Skeletal muscle tissue (tissue), 4 donors: Measurements from ENCODE around the gene SMIM31. TPM values are rescaled to one million over a fixed set of nuclear protein-coding genes. Genes with fewer than 3 reads are reported as not detected.

Experiments
- H3K27ac ChIP-seq: one replicate; pipeline ENCODE4 v1.7.0; 2013; ENCODE audit warnings: mild to moderate bottlenecking, low read depth, low read length, inconsistent platforms
- H3K27me3 ChIP-seq, 3 donors: one replicate each; pipeline ENCODE4 v1.7.0; 2013; ENCODE audit warnings: low read length in 3 of 3; ENCODE audit not compliant: control insufficient read depth in 3 of 3, insufficient read depth in 3 of 3
- H3K36me3 ChIP-seq, 3 donors: one replicate each; pipeline ENCODE4 v1.7.0; 2013; ENCODE audit warnings: low read length in 3 of 3; ENCODE audit not compliant: control insufficient read depth in 3 of 3, insufficient read depth in 3 of 3
- H3K4me1 ChIP-seq, 3 donors: one replicate each; pipeline ENCODE4 v1.7.0; 2013; ENCODE audit warnings: low read length in 3 of 3, mild to moderate bottlenecking in 3 of 3; ENCODE audit not compliant: control insufficient read depth in 3 of 3, insufficient read depth in 3 of 3
- H3K4me3 ChIP-seq, 3 donors: one replicate each; pipeline ENCODE4 v1.7.0; 2013; ENCODE audit warnings: low read length in 3 of 3
- H3K9ac ChIP-seq, 3 donors: one replicate each; pipeline ENCODE4 v1.7.0; 2013; ENCODE audit warnings: low read length in 3 of 3, mild to moderate bottlenecking in 3 of 3, moderate library complexity in 2 of 3, low read depth in 1 of 3
- H3K9me3 ChIP-seq, 3 donors: one replicate each; pipeline ENCODE4 v1.7.0; 2013; ENCODE audit warnings: low read length in 3 of 3; ENCODE audit not compliant: control insufficient read depth in 3 of 3
- total RNA-seq: library from RNA; depleted of rRNA; stranded (reverse); fragments of >200 nt; gene quantifications from one replicate; pipeline ENCODE4 v1.2.3, GENCODE V29; 2014
- donor health status: Osteomylitis.

Gene SMIM31
- total RNA-seq, 1 donor from 2014 or later: not detected

DNA sequence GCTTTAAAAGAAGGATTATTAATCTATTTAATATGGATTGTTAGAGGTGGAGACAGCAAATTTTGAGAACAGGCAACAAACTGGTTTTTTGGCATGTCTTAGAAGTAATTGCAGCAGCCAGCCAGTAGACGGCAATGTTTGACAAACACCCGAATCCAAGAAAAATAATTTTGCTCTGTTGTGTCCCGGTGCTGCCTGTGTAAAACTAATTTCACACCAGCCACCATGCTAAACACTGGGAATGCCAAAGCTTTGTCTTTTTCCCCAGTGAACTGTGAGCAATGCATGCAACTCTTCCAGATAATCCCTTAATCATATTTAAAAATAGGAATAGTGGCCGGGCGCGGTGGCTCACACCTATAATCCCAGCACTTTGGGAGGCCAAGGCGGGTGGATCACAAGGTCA lies 25.9 kb downstream of the SMIM31 start:
- Histone ChIP-seq H3K4me1 (no peaks in the 10 kb centered on the region), H3K27me3 (no peaks in the 10 kb centered on the region), H3K27ac (no peak overlapping the region), H3K36me3 (no peaks in the 10 kb centered on the region), H3K4me3 (no peak overlapping the region), H3K9me3 (no peaks in the 10 kb centered on the region), H3K9ac (no peak overlapping the region)

DNA sequence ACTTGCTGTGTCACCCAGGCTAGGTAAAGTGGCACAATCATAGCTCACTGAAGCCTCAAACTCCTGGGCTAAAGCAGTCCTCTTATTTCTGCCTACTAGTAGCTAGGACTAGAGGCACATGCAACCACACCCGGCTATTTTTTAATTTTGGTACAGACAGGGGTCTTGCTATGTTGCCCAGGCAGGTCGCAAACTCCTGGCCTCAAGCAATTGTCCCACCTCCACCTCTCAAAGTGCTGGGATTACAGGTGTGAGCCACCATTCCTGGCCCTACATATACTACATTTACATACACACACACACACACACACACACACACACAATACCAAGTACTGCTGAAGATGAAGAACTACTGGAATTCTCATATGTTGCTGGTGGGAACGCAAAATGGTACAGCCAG lies 26.9 kb downstream of the SMIM31 start:
- no peaks in the 10 kb centered on the region for H3K36me3 ChIP-seq
- H3K9me3 ChIP-seq: no peaks in the 10 kb centered on the region
- H3K4me3 ChIP-seq: no peak overlapping the region
- no peak overlapping the region for H3K27ac ChIP-seq
- no peaks in the 10 kb centered on the region for H3K27me3 ChIP-seq
- no peak overlapping the region for H3K9ac ChIP-seq
- H3K4me1 ChIP-seq: no peaks in the 10 kb centered on the region

DNA sequence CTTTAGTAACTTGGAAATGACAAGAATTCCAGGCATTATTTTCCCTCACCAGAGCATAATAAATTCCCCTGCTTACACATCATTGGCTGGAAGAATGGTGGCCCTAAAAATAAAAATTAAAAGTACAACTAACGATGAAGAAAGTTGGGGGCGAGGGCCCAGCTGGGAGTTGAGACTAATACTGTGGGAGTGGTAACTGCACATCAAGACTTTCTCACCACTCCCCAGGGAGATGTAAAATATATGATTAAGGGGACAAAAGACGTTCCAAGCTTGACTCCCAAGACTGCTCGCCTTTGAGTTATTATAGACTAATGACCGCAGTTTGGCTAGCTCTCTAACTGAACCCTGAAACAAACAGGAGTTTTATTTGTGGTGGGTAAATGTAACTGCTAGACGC lies 30.0 kb downstream of the SMIM31 start:
- H3K36me3 ChIP-seq: no peaks in the 10 kb centered on the region
- H3K4me1 ChIP-seq: no peaks in the 10 kb centered on the region
- H3K27me3 ChIP-seq: no peaks in the 10 kb centered on the region
- H3K9me3 ChIP-seq: no peaks in the 10 kb centered on the region
- no peak overlapping the region for H3K27ac ChIP-seq
- no peak overlapping the region for H3K9ac ChIP-seq
- H3K4me3 ChIP-seq: no peak overlapping the region

DNA sequence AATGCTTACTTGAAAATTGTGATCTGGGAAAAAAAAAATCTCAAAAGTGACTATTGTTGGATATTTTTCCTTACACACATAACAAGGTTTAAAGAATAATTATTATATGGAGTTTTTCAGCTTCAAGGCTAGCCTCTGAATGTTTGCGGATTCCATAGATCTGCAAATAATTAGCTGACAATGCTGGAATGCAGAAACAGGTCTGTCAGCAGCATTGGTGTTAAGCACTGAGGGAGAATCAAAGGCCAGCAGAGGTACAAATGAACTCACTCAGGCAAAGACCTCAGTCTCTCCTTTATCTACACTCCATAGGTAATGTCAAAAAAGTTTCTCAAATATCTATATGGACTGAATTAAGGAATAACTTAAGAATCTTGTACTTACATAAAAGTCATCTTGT lies 35.1 kb downstream of the SMIM31 start:
- no peaks in the 10 kb centered on the region for H3K9me3 ChIP-seq
- no peaks in the 10 kb centered on the region for H3K36me3 ChIP-seq
- no peak overlapping the region for H3K27ac ChIP-seq
- no peak overlapping the region for H3K4me3 ChIP-seq
- H3K9ac ChIP-seq: no peak overlapping the region
- no peaks in the 10 kb centered on the region for H3K4me1 ChIP-seq
- no peaks in the 10 kb centered on the region for H3K27me3 ChIP-seq

DNA sequence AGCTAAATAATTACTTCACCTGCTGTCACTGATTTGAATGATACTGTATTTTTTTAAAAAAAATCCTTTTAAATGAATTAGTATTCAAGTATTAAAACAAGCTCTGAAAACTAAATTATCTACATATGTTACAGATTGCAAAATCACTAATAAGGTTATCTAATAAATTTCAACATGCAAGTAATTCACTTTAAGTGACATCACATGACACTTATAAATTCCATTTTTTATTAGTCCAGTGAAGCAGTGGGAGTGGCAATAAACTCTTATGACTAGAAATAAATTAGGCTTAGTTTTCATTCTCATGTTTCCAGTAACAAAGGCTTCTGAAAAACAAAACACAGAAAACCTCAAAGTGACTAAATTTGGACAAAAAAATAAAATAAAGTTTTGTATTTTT lies 36.3 kb downstream of the SMIM31 start:
- Histone ChIP-seq H3K9me3 (no peaks in the 10 kb centered on the region), H3K27ac (no peak overlapping the region), H3K27me3 (no peaks in the 10 kb centered on the region), H3K9ac (no peak overlapping the region), H3K4me1 (no peaks in the 10 kb centered on the region), H3K36me3 (no peaks in the 10 kb centered on the region), H3K4me3 (no peak overlapping the region)

DNA sequence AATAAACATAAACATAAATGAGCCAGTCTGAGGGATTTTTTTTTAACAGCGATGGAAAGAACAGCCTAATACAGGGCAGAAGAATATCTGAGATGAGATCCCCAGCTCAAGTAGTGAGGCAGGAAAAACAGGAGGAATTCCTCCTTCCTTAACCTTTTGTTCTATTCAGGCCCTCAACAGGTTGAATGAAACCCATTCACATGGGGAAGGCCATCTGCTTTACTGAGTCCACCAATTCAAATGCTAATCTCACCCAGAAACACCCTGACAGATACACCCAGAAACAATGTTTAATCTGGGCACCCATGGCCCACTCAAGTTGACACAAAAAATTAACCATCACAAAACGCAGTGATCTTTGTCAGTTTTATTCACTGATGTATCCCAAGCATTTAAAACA lies 45.5 kb downstream of the SMIM31 start:
- Histone ChIP-seq H3K27me3 (no peaks in the 10 kb centered on the region), H3K4me1 (no peaks in the 10 kb centered on the region), H3K9ac (no peak overlapping the region), H3K36me3 (no peaks in the 10 kb centered on the region), H3K4me3 (no peak overlapping the region), H3K27ac (no peak overlapping the region), H3K9me3 (no peaks in the 10 kb centered on the region)

DNA sequence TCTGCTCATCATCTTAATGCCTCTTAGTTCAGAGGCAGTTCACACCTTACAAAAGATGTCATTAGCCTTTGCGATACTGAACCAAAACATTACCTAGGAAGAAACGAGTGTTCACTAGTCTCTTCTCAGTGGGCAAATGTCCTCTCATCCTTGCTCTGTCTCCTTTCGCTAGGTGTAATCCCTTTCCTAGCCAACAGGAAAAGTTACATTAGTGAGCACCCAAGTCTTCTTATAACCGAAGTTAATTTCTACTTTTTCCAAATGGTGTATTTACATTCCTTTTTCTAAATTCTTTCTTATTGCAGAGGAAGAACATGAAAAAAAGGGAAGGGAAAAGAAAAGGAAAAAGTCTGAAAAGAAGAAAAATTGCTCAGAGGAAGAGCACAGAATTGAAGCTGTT lies 46.9 kb downstream of the SMIM31 start:
- H3K27me3 ChIP-seq: no peaks in the 10 kb centered on the region
- no peak overlapping the region for H3K9ac ChIP-seq
- no peaks in the 10 kb centered on the region for H3K36me3 ChIP-seq
- H3K27ac ChIP-seq: no peak overlapping the region
- H3K9me3 ChIP-seq: no peaks in the 10 kb centered on the region
- H3K4me3 ChIP-seq: no peak overlapping the region
- H3K4me1 ChIP-seq: no peaks in the 10 kb centered on the region

DNA sequence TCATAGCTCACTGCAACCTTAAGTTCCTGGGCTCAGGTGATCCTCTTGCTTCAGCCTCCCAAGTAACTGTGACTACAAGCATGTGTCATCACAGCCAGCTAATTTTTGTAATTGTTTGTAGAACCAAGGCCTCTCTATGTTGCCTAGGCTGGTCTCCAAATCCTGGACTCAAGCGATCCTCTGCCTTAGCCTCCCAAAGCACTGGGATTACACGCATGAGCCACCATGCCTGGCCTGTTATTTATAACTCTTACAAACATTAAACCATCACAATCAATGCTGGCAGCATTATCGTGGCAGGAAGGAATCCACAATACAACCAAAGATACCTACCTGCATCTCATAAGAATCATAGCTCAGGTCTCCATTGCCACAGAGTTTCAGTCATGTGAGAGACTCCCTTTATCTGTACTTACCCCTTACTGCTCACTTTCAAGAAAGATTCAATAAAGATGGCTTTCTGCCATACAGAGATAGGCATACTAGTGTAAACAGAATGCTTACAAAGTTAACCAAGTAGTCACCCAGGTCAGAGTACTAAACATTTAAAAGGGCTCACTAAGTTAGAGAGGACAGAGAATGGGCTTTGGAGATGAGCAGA lies 48.5 kb downstream of the SMIM31 start:
- no peak overlapping the region for H3K27ac ChIP-seq
- no peaks in the 10 kb centered on the region for H3K36me3 ChIP-seq
- no peaks in the 10 kb centered on the region for H3K27me3 ChIP-seq
- no peak overlapping the region for H3K9ac ChIP-seq
- no peaks in the 10 kb centered on the region for H3K4me1 ChIP-seq
- no peak overlapping the region for H3K4me3 ChIP-seq
- no peaks in the 10 kb centered on the region for H3K9me3 ChIP-seq

DNA sequence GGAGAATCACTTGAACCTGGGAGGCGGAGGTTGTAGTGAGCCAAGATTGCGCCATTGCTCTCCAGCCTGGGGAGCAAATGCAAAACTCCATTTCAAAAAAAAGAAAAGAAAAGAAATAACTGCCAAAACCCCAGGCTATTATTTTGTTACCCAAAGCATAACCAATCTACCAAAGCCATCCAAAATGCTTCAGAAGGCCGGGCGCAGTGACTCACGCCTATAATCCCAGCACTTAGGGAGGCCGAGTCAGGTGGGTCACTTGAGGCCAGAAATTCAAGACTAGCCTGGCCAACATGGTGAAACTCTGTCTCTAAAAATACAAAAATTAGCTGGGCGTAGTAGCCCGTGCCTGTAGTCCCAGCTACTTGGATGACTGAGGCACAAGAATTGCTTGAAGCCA lies 49.8 kb downstream of the SMIM31 start:
- no peak overlapping the region for H3K4me3 ChIP-seq
- H3K4me1 ChIP-seq: no peaks in the 10 kb centered on the region
- H3K9me3 ChIP-seq: no peaks in the 10 kb centered on the region
- H3K36me3 ChIP-seq: no peaks in the 10 kb centered on the region
- H3K27ac ChIP-seq: no peak overlapping the region
- no peaks in the 10 kb centered on the region for H3K27me3 ChIP-seq
- H3K9ac ChIP-seq: no peak overlapping the region

DNA sequence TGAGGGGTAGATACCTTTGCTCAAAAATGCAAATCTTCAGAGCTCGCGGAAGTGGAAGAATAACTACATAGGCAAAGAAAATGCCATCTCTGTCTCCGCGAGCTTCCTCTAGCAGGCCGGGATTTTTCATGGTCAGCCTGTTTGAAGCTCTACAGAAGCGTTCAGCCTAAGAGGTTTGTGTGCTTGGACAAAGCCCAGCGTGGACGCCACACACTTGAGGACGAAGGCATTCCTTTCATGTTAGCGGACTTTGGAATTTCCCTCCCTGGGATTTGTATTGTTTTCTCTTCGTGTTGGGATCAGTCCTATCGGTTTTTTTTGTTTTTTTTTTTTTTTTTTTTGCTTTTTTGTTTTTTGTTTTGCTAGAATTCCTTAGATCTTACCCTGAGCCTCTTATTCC lies 53.7 kb downstream of the SMIM31 start:
- Histone ChIP-seq H3K9ac (no peak overlapping the region), H3K4me3 (no peak overlapping the region), H3K27me3 (no peaks in the 10 kb centered on the region), H3K27ac (no peak overlapping the region), H3K36me3 (no peaks in the 10 kb centered on the region), H3K4me1 (no peaks in the 10 kb centered on the region), H3K9me3 (no peaks in the 10 kb centered on the region)

DNA sequence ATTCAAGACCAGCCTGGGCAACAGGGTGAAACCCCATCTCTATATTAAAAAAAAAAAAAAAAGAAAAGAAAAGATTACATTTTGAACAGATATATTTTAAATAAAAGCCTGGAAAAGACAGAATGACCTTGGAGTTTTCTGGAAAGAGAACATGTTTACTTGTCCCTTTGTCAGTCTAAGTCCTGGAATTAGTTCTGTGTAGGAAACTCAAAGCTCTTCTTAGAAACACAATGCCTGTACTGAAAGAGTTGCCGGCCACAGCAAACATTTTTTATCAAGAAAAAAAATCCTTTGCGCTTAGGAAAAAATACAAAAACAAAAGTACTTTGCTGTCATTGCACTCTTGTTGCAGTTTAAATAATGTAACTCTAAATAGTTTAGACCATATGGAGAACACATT lies 59.6 kb downstream of the SMIM31 start:
- no peak overlapping the region for H3K27ac ChIP-seq
- no peak overlapping the region for H3K9ac ChIP-seq
- no peaks in the 10 kb centered on the region for H3K4me1 ChIP-seq
- no peaks in the 10 kb centered on the region for H3K36me3 ChIP-seq
- no peak overlapping the region for H3K4me3 ChIP-seq
- no peaks in the 10 kb centered on the region for H3K9me3 ChIP-seq
- no peaks in the 10 kb centered on the region for H3K27me3 ChIP-seq
